GM04503 (cell line): Measurements from ENCODE around the gene RHBDF1.

Experiments
- DNase-seq: peaks from one replicate; pipeline ENCODE4 v3.0.0-alpha.2; 2012; ENCODE audit warnings: low read depth

The RHBDF1 gene

DNA sequence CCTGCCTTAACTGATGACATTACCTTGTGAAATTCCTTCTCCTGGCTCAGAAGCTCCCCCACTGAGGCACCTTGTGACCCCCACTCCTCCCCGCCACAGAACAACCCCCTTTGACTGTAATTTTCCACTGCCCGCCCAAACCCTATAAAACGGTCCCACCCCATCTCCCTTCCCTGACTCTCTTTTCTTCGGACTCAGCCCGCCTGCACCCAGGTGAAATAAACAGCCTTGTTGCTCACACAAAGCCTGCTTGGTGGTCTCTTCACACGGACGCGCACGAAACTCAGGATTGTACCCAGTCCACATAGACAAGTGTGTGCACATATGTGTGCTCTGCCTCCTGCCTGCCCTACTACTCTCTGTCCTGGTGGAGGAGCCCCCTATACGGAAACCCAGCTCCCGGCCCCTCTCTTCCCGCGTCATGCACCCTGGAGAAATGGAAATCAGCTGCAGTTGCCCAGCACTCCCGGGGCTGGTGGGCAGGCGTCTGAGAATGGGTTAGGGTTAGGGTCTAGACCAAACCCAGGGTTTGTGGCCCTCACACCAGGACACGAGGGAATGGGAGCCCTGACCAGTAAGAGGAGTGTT is 2.4 kb upstream of the RHBDF1 start:
- no peak for DNase-seq

DNA sequence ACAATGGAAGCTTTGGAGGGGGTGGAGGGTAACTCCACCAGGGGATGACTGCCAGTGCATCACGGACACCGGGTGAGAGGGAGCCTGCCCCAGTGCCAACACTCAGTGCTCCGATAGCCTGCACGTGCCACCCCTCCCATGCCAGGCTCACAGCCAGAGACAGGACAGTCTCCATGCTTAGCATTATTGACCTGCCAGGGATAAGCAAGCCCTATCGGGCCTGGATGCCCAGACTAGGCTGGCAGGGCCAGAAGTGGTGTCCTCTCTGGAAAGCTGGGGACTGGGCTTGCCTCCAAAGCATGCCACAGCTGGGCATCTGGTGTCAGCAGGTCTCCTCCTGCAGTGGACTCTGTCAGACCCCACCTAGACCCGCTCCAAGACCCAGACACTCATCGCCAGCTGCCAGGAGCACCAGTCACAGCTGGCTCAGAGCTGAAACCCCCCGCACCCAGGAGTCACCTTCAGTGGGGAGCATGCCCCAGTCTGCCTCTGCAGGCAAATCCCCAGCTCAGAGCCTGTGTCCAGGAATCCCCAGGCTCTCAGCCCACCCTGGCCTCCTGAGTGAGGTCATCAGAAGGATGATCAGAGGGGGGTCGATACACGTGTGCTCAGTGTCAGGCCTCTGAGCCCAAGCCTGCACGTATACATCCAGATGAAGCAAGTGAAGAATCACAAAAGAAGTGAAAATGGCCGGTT is 1.8 kb upstream of the RHBDF1 start:
- no peak for DNase-seq

DNA sequence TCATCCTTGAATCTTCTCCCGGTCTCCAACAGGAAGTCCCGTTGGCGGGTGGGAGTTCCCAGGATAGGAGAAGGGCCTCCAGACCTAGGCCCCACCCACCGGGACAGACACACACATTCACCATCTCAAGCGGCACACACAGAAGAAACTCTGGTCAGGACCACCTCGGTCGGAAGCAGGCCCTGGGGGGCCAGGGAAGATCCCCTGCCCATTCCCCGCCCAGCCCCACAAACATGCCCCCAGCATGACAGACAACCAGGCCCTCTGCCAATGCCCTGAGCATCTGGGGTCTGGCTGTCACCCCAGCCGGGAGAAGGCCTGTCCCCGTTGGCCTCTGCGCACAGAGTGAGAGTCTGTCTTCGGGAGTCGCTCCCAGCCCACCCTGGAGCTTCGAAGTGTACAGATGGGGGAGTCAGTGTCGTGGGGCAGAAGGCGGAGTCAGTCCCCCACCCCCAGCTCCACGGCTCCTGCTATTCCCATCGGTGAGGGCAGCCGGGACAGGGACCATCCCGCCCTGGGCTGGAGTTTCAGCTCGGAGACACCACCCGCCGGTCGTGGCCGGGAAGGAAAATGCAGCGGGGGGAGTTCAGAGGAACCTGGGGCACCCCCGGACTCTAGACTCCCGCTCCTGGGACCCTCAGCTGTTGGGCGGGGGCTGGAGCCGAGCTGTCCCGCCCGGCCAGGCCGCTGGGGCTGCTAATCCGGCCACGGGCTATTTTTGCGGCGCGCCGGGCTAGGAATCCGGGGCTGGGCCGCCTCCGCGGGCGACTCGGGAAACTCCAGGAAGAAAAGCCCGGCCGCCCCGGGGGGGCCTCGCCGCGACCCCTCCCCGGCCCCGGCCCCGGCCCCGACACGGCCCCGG is 660 bp downstream of the RHBDF1 start:
- no peak for DNase-seq

DNA sequence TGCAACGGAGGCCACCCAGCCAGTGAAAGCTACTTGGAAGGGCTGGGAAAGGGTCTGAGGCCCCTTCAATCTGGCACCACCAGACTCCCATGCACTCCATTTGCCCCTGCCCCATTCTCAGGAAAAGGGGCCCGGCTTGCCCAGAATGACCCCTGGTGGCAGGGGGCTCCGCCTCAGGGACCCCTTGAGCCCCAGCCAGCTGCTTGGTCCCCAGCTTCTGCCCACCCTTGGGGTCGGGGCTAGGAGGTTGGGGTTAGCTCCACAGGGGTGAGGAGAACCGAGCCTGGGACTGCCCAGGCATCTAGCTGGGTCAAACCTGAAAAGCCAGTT is 1.3 kb downstream of the RHBDF1 start:
- DNase-seq, result no peak

DNA sequence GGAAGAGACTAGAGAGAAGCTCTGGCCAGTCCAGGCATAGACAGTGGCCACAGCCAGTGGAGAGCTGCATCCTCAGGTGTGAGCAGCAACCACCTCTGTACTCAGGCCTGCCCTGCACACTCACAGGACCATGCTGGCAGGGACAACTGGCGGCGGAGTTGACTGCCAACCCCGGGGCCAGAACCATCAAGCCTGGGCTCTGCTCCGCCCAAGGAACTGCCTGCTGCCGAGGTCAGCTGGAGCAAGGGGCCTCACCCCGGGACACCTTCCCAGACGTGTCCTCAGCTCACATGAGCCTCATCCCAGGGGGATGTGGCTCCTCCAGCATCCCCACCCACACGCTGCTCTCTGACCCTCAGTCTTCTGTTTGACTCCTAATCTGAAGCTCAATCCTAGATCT is 3.2 kb downstream of the RHBDF1 start:
- no peak for DNase-seq

DNA sequence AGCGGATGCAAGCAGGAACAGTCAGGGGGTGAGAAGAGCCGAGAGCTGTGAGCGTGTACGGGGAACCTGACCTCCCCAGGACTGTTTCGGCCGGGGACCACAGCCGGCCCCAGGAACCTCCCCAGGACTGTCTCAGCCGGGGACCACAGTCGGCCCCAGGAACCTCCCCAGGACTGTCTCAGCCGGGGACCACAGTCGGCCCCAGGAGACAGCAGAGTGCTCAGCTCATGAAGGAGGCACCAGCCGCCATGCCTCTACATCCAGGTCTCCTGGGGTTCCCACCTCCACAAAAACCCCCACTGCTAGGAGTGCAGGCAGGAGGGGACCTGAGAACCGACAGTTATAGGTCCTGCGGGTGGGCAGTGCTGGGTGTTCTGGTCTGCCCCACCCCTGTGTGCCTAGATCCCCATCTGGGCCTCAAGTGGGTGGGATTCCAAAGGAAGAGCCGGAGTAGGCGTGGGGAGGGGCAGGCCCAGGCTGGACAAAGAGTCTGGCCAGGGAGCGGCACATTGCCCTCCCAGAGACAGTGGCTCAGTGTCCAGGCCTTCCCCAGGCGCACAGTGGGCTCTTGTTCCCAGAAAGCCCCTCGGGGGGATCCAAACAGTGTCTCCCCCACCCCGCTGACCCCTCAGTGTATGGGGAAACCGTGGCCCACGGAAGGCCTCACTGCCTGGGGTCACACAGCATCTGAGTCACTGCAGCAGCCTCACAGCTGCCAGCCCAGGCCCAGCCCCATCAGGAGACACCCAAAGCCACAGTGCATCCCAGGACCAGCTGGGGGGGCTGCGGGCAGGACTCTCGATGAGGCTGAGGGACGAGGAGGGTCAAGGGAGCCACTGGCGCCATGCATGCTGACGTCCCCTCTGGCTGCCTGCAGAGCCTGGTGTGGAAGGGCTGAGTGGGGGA is 4.3 kb downstream of the RHBDF1 start:
- DNase-seq, result no peak

DNA sequence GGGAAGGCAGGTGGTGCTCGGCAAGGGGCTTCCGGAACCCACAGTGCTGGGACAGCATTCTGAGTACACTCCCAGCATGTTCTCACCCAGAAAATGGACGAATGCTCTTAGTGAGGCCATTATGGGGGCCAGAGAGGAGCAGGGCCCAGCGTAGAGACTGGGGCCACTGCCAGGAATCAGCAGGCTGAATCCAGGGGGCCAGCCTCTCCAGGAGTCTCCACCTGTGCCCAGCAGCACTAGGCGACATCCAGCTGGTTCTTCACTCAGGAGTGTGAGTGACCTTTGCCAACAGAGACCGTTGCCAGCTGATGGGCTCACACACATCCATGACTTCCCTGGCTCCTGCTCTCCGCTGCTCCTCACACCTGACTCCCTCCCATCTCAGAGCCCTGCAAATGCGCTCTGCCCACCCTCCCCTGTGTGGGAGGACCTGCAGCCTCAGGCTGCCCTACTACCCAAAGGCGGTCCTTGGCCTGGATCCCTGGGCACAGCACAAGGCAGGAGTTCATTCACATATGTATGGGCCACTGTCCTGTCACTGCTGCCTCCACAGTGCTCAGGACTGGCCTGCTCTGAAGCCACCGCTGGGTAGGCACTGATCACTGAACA is 5.1 kb downstream of the RHBDF1 start:
- DNase-seq, result no peak

DNA sequence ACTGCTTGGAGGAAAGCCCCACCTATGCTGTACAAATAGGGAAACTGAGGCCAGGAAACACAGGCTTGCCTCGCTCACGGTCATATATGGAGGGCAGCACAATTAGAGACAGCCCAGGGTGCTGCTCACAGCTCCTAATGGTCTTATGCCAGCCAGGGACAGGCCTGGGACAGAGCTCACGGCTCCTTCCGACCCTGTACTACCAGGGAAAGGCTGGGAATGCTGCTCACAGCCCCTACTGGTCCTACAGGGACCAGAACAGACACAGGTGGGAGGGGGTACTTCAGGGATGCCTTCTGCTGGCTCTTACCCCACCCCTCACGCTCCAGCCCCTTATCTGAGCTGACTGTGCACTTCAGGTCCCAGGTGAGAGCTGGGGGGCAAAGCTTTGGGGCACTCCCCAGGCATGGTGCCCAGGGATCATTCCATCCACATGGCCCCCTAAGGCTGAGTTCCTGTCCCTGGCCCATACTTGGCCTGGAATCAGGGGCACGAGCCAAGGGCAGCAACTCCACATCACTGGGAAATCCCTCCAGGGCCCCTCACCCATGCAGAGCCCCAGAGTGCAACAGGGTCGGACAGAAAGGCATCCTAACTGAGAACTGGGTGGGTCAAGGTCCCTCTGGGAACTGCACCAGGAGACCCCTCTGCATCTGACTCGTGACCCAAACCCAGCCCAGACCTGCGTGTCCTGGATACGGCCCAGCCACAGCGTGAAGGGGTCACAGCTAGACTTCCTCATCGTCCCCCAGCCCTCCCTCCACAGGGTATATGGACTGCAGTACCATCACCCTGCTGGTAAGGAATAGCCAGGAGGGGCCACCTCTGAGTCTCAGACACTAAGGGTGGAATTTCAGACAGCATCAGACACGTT is 5.9 kb downstream of the RHBDF1 start:
- DNase-seq, result no peak

DNA sequence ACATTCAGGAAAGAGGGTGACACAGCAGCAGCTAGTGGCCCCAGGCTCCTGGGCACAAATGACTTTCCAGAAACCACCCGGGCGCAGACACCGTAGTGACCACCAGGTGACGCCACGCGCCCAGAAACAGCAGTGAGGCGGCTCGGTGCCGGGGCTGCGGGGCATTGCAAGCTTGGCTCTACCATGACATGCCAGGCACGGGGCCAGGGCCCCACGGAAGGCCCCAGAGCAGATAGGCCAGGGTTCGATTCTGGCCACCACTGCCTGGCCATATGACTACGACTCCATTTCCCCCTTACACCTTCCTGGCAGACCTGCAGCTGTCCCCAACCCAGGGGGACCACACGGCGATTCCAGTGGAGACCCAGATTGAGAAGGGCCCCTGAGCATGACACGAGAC is 6.7 kb downstream of the RHBDF1 start:
- DNase-seq, result no peak

DNA sequence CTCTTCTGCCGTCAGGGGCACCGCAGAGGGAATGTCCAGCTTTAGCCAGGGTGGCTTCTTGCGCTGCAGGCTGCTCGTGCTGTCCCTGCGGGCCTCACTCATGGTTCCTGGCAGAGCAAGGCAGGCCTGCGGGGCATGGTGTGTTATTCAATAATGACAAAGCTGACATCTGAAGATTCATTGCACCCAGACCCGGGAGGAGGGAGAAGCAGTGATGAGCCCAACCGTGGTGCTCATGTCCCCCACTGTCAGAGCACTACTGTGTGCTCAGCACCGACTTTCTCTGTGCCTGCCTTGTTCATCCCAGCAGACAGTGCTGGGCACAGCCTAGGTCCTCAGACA is 7.5 kb downstream of the RHBDF1 start:
- no peak for DNase-seq

DNA sequence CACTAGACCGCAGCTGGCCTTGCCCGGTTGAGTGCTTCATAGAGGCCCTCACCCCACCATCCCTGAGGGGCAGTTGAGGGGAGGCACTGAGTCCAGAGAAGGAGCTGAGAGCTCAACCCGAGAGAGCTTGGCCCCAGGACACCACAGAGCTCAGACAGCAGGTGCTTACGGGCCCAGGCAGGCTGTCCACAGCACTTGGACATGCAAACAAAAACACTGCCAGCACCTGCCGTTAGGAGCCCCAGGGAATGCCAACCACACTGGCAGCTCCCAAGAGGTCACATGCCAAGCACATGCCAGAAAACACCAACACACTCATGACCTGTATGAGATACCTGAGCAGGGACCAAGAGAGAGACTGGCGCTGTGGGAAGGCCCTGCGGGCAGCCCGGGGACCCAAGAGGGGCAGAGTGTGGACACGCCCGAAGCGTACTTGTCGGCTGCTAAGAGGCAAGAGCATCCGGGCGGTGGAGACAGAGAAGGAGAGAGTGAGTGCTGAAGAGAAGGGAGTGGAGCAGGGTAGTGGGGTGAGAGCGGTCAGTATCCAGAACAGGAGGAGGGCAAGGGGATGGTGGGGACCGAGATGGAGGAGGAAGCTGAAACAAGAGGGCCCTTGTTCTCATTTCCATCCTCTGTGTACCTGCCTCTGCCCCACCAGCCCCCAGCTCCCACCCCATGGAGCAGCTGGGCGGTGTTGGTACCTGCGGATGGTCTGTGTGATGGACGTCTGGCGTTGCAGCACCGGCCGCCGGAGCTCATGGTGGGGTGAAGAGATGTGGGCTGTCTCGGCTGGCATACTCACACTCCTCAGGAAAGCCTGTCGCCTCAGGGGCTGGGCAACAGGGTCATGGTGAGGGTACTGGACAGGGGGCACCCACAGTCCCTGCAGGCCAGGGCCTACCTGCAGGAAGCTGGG is 8.2 kb downstream of the RHBDF1 start:
- DNase-seq, result no peak

DNA sequence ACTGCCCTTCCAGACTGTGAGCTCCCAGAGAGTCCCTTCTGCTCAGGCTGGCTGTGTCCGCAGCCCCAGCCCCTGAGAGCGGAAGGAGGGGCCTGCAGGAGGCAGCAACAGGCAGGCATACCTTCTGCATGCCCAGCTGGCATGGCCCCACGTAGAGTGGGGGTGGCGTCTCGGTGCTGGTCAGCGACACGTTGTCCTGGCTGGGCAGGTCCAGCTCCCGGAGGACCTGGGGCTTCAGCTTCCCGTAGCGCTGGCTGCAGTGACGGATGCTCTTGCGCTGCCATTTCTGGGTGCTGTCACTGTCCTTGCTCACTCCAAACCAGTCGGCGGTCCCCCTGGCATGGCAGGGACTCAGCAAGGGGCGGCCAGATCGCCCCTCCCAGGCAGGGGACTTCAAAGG is 9.0 kb downstream of the RHBDF1 start:
- no peak for DNase-seq

DNA sequence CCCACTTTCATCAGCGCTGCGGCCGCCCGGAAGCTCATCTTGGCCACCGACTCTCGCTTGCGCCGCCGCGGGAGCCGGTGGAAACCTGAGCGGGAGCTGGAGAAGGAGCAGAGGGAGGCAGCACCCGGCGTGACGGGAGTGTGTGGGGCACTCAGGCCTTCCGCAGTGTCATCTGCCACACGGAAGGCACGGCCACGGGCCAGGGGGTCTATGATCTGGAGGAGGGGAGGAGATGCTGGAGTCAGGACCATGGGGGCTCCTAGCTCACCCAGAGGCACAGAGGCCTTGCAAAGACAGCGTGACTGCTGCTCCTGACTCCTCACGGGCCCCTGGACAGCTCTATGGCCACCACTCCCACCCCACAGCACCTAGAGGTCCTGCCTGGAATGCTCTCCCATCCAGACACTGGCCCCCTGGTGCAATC is 9.5 kb downstream of the RHBDF1 start:
- no peak for DNase-seq

DNA sequence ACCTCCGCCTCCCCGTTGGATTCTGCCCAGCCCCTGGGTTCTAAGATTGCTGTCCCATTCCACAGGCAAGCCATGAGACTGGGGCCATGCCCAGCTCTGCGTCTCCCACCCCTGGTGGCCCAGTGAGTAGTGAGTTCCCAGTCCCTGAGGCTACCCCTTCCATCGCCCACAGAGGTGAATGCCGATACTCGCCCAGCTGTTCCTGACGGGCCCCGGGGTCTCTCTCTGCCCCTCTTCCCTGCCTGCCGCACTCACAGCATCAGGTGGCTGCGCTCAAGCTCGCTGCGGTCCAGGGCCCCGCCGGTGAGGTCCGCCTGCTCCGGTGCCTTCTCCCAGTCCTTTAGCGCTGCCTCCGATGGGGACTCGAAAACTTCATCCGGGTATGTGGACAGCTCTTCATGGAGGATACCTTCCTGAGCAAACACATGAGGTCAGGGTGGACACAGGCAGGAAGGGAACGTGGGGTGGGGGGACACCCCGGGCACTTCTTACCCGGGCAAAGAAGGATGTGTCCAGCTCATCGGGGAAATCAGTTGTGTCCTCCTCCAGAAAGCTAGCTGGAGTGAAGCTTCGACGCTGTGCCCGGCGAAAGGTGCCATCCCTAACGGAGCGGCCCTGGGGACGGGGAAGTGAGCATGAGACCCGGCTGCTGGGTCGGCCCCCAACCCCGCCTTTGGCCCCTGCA is 10.0 kb downstream of the RHBDF1 start:
- no peak for DNase-seq

DNA sequence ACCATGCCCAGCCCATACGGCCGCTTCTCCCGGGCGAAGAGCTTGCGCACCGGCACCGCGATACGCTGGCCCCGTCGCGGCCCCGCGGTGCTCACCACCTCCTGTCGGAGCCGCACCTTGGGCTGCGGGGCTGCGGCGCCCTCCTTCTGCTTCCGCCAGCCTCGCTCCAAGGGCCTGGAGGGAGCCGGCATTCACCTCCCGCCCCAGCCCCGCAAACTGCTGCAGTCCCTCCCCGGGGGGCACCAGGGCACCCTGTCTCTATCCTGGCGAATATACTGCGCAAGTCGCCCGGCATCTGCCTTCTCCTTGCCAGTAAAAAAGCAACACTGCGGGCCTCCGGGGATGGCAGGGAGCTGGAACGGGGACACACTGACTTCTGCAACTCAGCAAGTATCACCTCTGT is 10.6 kb downstream of the RHBDF1 start:
- no peak for DNase-seq

DNA sequence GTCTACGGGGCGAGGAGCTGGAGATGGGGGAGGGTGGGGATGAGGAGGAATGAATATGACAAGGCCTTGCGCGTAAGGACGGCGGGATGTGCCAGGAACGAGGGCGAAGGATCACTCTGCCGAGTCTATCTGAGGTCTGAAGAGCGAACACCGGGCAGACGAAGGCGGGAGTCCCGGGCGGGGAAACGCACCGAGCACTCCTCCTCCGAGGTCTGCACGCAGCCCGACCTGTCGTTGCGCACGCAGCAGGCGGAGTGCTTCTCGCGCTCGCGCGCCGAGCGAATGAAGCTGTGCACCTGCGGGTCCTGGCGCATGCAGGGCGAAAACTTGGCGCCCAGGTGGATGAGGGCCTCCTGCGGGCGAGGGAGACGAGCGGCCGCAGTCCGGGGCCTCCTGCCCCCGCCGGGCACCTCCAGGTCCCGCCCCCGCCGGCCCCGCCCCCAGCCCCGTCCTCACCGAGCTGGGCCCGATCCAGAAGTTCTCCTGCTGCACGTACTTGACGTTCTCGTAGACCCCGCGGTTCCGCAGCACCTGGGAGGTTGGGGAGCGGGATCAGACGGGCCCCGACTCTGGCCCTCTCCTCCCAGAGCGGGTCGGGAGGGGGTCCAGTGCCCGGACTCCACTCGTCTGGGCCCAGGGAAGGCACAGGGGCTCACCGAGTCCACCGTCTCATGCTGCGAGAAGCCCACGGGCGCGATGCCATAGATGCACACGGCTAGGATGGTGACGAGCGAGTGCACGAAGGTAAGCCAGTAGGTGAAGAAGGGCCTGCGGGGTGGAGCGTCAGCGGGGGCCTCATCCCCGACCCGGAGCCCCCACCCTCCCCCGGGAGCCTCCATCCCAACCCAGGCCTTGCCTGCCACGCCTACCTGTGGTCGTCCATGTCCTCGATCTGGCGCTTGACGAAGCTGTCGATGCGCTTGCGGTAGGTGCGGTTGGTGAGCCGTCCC is 11.2 kb downstream of the RHBDF1 start:
- DNase-seq, result no peak

DNA sequence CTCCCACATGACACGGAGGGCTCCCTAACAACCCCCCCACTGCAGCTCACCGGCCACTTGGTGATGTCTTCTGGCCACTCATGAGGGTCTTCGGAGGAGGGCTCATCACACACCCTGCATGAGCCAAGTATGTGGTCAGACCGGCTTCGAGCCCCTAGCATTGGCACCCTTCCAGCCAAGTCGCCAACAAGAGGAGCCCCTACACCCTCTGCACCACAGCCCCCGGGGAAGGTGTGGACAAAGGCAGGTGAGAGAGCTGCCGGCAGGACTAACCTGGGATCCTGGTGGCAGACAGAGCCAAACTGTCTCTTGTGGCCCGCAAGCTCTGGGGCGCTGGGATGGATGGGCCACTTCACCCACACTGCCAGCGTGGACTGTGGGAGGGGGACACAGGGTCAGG is 12.3 kb downstream of the RHBDF1 start:
- no peak for DNase-seq

DNA sequence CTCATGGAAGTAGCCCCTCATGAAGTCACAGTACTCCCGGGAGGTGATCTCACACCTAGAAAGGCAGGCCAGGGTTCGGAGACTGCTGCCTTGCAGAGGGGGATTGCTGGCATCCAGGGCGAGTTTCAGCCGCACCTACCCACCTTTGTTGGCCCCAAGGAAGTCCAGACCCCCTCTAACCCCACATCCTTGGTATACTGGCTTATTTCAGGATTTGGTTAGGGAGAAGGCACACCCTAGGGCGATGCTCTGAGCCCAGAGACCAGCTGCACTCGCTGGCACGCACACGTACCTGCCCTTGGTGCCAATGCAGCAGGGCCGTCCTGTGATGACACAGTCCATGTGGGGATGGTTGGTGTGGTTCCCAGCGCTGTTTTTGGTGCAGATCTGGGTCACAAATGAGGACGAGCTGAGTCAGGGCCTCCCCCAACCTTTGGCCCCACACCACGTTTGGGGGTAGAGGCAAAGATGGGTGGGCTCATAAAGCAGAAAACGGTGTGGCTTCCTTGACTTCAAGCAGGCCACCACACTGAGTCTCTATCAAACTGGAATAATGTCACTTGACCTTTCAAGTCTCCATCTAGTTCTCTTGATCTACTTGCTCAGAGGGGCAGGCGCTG is 12.9 kb downstream of the RHBDF1 start:
- no peak for DNase-seq
